ENCODE data around the gene BCL10. TPM values are rescaled to one million over a fixed set of nuclear protein-coding genes. Genes with fewer than 3 reads are reported as not detected.

BCL10 gene
- total and polyA plus RNA-seq, 8 donors = 25.0 to 33.5 (median 30.8) TPM

DNA sequence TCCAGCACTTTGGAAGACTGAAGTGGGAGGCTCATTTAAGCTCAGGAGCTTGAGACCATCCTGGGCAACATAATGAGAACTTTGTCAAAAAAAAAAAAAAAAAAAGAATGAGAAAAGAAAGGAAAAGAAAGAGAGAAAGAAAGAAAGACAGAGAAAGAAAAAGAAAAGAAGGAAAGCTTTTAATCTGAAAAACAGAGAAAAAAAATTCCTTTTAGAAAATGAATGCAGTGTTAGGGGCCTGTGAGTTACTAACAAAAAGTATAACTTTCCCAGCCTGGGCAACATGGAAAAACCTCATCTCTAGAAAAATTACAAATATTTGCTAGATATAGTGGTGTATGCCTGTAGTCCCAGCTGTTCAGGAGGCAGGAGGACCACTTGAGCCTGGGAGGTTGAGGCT is 59.7 kb downstream of the BCL10 start:
- Histone ChIP-seq H3K9me3 (no peaks in the 10 kb centered on the region), H3K36me3 (no peaks in the 10 kb centered on the region), H3K27me3 (no peaks in the 10 kb centered on the region), H3K4me1 (no peaks in the 10 kb centered on the region), H3K4me3 (no peak overlapping the region), H3K27ac (no peak overlapping the region)
- ATAC-seq = no peak
- intact Hi-C loops (cut with DNase I) = no loop called here
- TF ChIP-seq, protein P1, sequence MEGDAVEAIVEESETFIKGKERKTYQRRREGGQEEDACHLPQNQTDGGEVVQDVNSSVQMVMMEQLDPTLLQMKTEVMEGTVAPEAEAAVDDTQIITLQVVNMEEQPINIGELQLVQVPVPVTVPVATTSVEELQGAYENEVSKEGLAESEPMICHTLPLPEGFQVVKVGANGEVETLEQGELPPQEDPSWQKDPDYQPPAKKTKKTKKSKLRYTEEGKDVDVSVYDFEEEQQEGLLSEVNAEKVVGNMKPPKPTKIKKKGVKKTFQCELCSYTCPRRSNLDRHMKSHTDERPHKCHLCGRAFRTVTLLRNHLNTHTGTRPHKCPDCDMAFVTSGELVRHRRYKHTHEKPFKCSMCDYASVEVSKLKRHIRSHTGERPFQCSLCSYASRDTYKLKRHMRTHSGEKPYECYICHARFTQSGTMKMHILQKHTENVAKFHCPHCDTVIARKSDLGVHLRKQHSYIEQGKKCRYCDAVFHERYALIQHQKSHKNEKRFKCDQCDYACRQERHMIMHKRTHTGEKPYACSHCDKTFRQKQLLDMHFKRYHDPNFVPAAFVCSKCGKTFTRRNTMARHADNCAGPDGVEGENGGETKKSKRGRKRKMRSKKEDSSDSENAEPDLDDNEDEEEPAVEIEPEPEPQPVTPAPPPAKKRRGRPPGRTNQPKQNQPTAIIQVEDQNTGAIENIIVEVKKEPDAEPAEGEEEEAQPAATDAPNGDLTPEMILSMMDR (IDR thresholded peaks at IDR 0.05) = no peak
- no peak for DNase-seq

Other genes starting within 250 kb of the BCL10 start
- 1 to 10 TPM; 3.6 to 8.1 TPM for gene MCOLN3, start 228.1 kb downstream of the BCL10 start, total RNA-seq
- gene MCOLN3, start 228.1 kb downstream of the BCL10 start, polyA plus RNA-seq (ENCODE audit: insufficient read length in 6 of 6) = 1 to 10 TPM; 1.2 to 2.1 (median 1.6) TPM
- gene SYDE2, start 75.6 kb downstream of the BCL10 start, total RNA-seq = 10 to 100 TPM; 12.8 to 18.2 TPM
- gene SYDE2, start 75.6 kb downstream of the BCL10 start, polyA plus RNA-seq (ENCODE audit: insufficient read length in 6 of 6) = 10 to 100 TPM; 11.1 to 16.8 (median 14.2) TPM
- 10 to 100 TPM; 18.0 to 22.1 TPM for gene C1orf52, start 17.0 kb downstream of the BCL10 start, total RNA-seq
- 10 to 100 TPM; 48.4 to 66.4 (median 56.5) TPM for gene C1orf52, start 17.0 kb downstream of the BCL10 start, polyA plus RNA-seq (ENCODE audit: insufficient read length in 6 of 6)
- 100 to 1,000 TPM in 1 of 2 donors, 10 to 100 TPM in 1; 71.5 to 121 TPM for gene DDAH1, start 188.5 kb upstream of the BCL10 start, total RNA-seq
- gene DDAH1, start 188.5 kb upstream of the BCL10 start, polyA plus RNA-seq (ENCODE audit: insufficient read length in 6 of 6) = 100 to 1,000 TPM in 2 of 6 donors, 10 to 100 TPM in 4; 72.0 to 103 (median 89.8) TPM

Data from left lung (tissue), 10 donors.